ELF-1 (cell line): Measurements from ENCODE around the gene TBC1D4.

ENCODE experiments used
- DNase-seq: peaks from one replicate; pipeline ENCODE4 v3.0.0-alpha.2; 2016; ENCODE audit warnings: low read depth, low spot score

TBC1D4 gene

DNA sequence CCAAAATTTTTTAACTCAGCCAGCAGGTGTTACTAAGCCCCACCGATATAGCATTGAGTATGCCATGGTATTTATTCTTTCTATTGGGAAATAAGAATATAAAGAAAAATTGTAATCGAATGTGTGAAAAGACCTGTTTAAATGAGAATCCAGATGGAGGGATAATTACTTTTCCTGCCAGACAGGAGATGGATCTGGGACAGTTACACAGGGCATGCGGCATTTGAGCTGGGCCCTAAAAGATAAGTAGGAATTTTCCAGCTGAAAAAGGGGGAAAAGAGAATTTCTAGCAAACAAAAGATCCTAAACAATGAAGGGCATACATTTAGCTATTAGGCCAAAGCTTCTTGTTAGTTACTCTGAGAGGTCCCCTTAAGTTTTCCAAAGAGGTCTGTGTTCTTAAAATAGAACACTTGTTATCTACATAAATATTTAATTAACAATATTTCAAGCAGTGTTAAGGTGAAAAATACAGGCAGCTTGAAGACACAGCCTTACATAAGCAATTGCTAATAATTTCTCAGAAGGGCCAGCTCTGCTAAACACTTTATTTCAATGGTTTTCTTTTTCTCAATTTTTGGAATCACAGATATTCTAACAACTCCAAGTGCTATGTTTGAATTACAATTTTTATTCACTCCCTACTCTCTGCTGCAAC, 63.7 kb downstream of the TBC1D4 start:
- DNase-seq, result no peak

DNA sequence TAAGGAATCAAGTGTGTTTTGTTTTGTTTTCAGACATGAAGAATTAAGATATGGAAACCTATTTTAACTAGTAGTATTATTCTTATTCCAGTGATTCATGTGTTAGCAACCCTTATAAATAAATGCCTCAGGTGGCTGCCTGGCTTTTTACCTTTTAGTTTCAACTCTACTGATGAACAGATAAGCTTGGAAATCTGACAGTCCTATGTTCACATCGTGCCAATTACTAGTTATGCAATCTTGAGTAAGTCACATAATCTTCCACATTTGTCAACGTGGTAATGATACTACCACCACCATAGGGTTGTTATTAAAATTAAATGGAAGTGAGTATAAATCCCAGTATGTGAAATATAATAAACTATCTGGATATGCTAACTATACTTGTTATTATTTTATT, 64.3 kb downstream of the TBC1D4 start:
- no peak for DNase-seq

DNA sequence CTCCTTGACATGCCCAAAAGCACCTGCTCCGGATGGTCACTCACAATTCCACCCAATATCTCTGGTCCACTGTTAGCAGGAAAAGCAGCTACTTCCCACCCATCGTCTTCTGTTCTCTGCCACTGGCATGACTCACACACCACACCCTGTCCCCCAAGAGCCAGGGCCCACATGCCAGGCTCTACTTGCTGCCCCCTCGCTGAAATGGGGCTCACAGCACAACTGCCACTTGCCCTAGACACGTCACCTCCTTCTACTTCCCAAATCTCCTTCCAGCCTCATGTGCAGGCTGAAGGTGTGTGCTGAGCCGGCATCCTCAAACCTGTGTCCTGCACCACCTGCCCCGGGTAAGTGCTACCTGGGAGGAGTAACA, 65.0 kb downstream of the TBC1D4 start:
- no peak for DNase-seq

DNA sequence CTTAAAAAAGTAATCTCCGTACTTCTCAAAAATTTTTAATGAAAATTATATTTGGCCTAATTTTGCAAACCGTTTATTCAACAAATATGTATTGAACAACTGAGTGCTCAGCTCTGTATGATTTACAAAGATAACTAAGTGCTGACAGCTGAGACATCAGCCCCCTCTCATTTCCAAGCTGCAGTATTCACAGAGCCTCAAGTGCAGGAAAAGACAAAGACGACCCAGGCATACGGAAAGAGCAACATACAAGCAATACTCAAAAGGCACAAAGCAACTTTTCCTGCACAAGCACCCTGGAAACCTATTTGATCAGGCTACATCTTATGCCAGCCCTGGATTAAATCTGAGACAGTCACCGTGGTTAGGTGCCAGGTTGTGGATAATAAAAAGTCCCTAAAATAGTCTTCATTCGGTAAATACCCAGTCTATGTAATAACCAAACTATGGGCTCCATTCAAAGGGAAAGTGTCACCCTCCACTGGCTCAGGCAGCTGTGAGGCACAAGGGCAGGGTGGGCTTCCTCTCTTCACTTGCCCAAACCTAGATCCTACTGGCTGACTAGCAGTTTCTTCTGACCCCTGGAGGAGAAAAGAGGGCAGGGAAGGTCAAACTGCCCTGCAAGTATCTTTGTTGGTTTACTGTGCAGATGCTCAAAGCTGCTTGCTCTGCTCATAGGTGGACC, 65.5 kb downstream of the TBC1D4 start:
- no peak for DNase-seq

DNA sequence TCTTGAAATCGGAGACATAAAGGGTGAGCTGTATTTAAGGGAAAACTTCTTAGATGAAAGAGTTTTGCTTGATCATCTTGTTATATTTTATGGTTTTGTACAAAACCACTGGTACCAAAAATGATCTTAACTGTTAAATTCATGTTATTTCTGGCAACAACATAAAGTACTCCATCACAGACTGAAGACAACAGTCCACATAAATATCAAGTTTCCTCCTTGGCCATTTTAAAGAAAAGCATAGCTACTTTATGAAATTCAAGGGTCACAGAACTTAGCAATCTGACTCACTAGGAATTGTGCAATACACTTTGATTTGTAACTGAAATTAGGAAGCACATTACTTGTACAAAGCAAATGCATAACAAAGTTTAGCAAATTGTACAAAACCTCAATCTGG, 66.3 kb downstream of the TBC1D4 start:
- DNase-seq, result no peak

DNA sequence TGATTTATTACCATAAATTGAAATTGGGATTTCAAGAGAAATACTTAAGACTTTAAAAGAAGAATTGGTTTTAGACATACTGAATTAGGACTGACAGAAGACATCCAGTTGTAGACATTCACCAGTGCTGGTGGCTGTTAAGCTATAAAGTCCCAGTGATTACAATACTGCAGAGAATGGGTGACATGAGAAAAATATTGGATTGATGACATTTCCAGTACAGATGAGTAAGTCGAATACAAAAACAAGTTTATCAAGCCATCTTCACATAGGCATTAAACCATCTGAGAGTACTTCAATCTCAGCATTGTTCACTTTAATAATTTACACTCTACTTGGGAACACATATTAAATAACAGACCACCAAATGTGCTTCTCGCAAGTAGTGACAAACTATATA, 66.8 kb downstream of the TBC1D4 start:
- no peak for DNase-seq

DNA sequence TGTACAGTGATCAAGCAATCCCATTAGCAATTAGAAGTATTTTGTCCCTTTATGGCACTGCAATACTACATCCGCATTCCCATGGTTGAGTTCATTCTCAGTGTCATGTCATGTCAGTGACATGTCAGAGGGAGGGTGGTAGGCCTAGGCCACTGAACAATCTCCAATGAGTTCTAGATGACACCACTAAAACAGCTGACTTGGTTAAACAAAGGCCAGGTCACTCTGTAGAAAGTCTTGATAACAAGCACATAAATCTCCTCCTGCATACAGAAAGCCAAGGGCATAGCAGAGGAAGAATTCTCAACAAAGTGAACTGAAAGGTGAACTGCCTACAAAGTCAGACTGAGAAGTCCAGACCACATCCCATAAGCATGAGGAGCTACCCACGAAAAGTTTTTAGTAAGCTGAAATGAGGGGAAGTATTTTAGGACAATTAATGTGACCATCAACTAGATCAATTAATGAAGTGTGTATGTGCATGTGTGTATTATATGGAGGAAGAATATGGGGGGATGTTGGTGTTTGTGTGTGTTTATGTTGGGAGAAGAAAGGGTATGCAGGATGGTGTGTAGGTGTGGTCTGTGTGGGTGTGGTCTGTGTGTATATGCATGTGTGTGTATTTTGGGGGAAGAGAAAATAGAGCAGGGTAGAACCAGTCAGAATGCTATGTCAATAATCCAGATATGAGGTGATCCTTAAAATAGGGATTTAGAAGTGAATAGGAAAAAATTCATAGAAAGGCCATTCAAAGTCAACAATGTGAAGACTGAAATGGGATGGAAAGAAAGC, 67.7 kb downstream of the TBC1D4 start:
- DNase-seq, result no peak

DNA sequence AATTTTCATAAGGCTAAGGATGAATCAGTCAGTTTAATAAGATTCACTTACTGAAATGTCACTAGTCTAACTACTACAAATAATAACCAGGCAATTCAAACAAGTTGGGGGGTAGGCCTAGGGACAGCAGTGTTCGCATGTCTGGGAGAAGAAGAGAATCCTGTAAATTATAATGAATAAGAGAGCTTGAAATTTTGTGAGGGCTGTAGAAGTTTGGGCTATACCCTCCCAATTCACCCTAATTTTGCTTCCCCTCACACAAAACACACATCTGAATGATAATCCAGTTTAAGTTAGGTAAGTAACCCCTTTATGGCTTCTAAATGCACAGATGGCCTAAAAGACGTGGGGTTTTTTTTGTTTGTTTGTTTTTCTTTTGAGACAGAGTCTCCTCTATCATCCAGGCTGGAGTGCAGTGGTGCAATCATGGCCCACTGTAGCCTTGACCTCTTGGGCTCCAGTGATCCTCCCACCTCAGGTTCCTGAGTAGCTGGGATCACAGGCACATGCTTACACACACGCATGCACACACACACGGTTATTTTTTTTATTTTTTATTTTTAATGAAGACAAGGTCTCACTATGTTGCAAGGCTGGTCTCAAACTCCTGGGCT, 69.9 kb downstream of the TBC1D4 start:
- DNase-seq, result no peak

DNA sequence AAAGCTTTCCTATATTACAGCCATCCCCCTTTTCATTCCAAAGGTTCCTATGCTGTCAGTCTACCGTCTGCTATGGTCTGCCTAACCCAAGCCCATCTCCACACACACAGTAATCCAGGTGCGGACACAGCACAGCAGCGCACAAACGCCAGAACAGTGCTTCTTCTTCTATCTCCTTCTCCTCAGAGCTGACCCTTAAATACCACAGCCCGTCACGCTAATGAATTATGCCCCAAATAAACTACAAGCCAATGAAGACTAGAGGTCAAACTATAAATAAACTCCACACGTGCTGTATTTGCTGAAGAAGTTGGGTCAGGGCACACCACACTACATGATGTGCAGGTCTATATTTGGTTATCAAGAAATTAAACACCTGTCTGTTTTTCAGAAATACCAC, 71.8 kb downstream of the TBC1D4 start:
- DNase-seq, result no peak

DNA sequence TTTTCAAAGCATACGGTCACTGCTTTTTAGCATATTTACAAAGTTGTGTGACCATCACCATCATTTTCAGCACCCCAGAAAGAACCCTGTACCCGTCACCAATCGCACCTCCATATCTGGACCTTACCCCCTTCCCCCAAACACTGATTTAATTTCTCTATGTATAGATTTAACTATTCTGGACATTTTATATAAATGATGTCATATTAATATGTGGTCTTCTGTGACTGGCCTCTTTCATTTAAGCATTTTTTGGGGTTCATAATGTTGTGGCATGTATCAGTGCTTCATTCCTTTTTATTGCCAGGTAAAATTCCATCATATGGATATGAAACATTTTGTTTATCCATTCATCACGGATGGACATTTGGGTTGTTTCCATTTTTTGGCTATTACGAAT, 74.0 kb downstream of the TBC1D4 start:
- DNase-seq, result no peak

DNA sequence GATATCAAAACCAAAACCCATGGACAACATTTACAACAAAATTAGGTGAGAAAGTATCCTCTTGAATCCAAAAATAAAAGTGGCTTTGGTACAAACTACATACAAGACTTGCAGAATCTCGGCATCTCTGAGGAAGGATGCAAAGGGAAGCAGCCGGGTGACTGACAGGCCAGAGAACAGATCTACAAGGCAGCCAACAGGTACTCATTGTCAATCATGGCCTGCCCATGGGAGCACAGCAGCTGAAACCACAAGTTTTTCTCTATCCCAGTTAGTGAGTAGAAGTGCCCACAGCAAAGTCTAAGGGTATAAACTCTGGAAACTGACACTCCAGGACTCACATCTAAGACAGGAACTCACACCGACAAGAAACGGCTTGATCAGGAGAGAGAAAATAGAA, 74.5 kb downstream of the TBC1D4 start:
- DNase-seq, result no peak

DNA sequence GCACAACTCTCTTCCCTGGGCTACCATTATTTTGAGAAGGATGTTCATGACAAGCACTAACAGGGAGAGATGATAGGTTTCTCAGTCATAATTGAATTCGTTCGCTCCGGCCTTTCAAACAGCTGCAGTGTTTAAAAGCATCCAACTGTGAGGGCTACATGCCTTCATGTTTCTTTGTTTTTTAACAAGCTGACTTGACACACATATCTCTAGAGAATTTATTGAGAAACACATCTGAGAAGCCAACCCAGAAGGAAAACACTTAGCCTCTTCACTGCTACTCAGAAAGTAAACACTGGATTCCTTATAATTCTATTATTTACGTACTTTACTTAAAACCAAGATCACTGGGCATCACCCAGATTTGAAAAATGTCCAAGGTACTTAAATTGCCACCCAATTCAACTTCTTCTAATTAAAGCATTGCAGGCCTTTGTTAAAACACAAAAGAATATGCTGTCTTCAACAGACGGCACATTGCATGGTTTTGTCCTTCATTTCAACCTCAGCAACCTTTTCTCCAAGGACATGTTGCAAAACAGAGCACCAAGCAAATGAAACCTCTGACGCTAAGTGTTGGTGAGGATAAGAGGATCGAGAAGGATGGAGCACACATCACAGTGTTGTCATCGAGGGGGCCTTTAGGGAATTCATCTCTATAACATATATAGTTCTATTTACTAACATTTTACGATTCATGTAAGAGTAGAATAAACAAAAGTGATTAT, 75.8 kb downstream of the TBC1D4 start:
- DNase-seq, result no peak

DNA sequence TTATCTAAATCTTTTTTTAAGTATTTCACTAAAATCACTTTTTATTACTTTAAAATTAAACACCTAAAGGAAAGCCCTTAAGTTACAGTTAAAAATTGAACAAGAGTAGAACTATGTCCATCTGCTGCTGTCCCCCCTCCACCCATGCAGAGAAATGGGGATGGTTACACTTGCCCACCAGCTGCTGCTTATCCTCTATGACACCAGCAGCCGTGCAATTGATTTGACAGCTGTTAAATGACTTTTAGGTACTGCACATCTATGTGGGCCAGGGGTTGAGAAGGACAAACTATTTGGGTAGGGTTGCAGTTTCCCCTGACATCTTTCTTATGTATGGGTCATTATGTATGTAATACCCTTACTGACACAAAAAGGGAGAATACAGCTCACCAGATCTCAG, 77.2 kb downstream of the TBC1D4 start:
- DNase-seq, result no peak

DNA sequence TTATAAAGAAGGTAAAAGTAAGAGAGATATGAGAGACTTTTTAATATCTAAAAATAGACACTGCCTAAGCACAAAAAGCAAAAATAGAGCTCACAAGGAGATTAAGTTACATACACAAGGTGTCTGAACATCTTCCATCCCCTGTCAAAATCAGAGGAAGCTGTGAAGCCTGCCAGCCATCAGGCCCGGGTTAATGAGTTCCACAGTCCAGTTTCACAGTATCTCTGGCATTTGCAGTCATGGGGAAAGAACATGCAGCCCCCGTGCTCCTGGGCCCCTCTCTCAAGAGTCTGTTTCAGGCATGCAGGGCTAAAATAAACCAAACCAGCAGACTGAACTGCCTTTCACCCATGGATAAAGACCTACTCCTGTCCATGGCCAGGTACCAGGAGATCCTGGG, 79.2 kb downstream of the TBC1D4 start:
- DNase-seq, result peak; percentile 13

DNA sequence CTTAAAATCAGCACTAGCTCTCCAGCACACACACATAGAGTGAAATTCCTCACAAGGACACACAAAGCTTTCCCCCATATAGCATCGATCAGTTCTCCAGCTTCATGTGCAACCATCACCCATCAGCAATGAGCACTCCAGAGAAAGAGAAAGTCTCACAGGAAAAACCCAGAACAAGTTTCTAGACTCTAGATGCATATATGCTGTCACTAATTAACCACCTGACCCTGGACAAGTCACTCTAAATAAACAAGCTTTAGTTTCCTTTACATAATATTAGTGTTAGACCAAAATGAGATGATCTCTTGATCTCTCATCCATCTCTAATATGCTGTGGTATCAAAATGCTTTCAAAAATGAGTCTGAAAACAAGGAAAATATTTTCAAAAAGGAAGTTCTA, 81.2 kb downstream of the TBC1D4 start:
- no peak for DNase-seq

DNA sequence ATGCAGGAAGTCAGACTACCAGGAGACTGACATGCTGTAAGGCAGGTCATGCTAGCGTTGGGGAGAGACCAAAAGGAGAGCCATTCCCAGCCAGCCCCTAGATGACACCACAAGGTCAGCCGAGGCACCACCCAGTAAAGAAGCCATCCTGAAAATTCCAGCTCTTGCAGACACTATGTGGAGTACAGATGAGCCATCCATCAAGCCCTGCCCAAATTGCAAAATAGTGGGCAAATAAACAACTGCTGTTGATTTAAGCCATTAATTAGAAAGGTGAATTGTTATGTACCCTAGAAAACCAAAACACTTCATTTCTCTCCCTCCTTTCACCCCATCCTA, 82.1 kb downstream of the TBC1D4 start:
- DNase-seq, result no peak

DNA sequence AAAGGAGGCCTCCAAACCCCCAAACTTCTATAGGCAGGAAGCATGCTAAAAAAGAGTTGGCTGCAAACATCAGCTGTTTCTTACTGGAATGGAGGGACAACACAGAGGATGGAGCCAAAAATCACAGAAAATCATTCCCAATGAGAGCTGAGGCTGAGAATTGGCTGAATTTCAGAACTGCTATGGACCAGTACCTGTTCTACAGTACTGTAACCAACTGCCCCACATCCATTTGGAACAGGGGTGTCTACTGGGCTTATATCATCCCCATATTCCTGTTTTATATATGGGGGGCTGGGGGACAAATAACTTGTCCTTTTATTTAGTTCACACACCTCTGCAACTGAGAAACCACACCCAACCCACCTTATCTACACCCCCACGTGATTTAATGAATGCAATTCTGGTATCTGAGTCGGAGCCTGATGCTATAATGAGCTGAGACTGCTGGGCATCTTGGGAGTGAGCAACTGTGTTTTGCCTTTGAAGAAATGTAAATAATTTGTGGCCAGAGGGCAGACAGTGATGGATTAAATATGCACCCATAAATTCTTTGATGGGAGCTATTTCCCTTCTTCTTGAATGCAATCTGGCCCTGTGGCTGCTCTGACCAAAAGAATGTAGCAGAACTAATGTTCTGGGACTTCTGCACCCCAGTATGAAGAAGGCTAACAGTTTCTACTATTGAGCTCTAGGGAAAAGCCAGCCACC, 82.6 kb downstream of the TBC1D4 start:
- DNase-seq, result no peak

DNA sequence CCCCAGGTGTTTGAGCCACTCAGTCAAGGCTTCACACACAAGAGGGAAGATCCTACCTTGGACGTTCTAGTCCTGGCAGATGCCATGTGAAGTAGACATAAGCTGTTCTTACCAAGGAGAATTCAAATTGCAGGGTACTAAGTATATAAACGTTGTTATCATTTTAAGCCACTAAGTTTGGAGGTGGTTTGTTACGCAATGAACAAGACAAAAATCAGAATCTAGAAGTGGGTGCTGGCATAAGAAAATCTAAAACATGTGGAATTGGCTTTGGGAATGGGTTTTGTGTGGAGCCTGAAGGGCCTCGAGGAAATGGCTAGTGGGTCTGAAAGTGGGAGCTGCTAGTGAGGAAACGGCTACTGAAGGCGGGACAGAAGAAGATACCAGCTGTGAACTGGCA, 83.9 kb downstream of the TBC1D4 start:
- DNase-seq, result no peak

DNA sequence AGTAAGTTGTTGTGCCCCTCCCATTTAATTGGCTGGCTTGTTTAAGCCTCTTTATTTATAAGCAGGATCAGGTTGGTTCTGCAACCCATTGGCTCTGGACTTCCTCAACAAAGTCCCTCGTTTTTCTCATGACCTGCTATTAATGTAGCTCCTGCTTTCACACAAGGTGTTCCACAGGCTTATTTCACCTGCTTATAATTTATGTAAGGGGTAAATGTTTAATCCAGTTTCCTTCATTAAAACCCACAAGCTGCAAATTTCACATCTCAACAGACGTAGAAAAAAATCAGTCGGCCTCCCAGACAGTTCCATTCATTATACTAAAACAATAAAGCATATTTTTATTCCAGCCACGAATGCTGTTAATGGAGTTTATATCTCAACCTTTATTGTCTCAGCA, 86.1 kb downstream of the TBC1D4 start:
- no peak for DNase-seq

DNA sequence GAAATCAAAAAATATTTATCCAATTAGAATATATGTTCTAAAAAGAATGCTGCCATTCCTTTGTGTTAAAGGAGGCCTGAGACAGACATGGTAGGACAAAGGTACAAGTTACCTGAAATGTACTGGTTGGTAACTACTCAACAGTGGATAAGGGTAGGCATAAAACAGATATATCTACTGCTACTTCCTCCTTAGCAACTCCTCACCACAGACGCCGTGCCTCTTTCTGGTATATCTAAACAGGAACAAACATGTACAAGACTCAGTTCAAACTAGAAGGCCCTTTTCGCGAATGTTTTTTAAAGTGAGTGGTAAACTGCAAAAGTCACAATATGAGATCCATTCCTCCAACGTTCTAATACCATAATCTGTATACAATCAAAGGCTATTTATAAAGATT, 86.9 kb downstream of the TBC1D4 start:
- no peak for DNase-seq

DNA sequence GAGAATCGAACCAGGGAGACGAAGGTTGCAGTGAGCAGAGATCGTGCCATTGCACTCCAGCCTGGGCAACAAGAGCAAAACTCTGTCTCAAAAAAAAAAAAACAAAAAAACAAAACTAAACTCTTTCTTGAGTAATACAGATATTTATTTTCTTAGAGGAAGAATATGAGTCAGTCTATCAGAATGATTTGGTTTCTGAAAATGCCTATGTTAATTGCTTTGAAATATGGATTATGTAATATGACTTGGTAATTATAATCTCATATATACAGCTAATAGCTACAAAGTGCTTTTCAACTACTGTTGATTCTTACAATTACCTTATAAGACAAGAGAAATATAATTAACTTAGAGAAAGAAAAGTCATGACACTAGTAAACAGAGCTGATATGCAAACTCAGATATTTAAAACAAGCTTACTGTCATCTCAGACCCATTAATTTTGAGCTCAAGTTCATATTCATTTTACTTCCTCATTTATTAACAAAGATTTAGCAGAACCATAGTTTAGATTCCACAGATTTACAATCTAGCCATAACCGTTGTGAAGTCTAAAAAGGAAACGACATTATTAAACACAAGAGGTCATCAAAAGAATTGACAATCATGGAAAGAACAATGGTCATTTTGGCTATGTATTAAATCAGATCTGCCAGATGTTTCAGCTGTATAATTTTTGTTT, 88.0 kb downstream of the TBC1D4 start:
- DNase-seq, result no peak
